GM19351 (cell line): ENCODE results near the gene NOD1.

Source experiments
- ATAC-seq: cut with Tn5 transposase; IDR thresholded peaks from one replicate; pipeline ENCODE4 v1.9.1; 2021; ENCODE audit warnings: mild to moderate bottlenecking, moderate library complexity; ENCODE audit not compliant: unreplicated experiment

NOD1 gene

GRCh38 chr7:30378275-30378674, 100.3 kb downstream of the NOD1 start:
- no peak for ATAC-seq
